GM12865 (cell line): ENCODE measurements around the gene PPP1R15A.
"Not testable (repeated sequence)": the region's sequence is repeated elsewhere in the genome, so short reads cannot be mapped to it uniquely, and the experiment has no call there.

Experiments used
- DNase-seq: peaks from one replicate; pipeline ENCODE4 v3.0.0; 2010; ENCODE audit warnings: low read depth
- H3K4me3 ChIP-seq: 2 replicates; pipeline ENCODE4 v1.5.1; 2011; ENCODE audit warnings: mild to moderate bottlenecking, low read depth, low read length, control low read depth
- CTCF ChIP-seq: IDR thresholded peaks from 2 replicates; pipeline ENCODE4 v1.5.1; 2011; ENCODE audit warnings: low read length, control low read depth, low read depth, inconsistent platforms; ENCODE audit not compliant: insufficient read depth; ENCODE audit errors: missing control alignments

The PPP1R15A gene

GRCh38 chr19:48907671-48908070 lies 35.5 kb downstream of the PPP1R15A start:
- TF ChIP-seq CTCF, result no peak

DNA sequence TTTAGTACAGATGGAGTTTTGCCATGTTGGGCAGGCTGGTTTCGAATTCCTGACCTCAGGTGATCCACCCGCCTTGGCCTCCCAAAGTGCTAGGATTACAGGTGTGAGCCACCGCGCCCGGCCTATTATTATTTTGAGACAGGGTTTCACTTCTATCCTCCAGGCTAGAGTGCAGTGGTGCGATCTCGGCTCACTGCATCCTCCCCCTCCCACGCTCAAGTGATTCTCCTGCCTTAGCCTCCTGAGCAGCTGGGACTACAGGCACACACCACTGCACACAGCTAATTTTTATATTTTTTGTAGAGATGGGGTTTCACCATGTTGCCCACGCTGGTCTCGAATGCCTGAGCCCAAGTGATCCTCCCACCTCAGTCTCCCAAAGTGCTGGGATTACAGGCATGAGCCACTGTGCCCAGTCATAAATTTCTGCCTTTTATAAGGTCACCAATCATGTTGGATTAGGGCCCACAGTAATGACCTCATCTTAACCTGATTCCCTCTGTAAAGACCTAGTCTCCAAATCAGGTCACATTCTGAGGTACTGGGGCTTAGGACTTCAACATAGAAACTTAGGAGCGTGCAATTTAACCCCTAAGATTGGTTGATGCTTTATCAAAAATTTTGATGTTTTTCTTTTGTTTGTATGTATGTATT lies 37.3 kb downstream of the PPP1R15A start:
- peak; percentile 60 for DNase-seq
- H3K4me3 ChIP-seq, result not testable (repeated sequence)

More at GRCh38 chr19:48907671-48908070, 35.5 kb downstream of the PPP1R15A start:
- H3K4me3 ChIP-seq, result no peak overlapping the region
- DNase-seq, result no peak

DNA sequence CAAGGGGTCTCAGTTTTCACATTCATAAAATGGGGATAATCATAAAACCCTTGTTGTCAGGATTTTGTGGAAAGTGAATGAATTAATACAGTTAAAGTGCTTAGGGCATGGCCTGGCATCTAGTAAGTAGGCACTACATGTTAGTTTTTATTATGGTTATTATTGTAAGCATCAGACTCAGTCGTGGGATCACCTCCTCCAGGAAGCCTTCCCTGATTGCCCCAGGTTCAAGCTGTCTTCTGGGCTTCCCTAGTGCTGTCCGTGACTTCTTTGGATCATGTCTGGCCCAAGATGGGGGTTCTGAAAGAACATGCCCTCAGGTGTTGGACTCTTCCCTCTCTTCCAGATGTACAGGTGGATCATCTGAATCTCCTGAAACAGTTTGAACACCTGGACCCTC lies 38.6 kb downstream of the PPP1R15A start:
- TF ChIP-seq CTCF, result no peak
- no peak overlapping the region for H3K4me3 ChIP-seq
- DNase-seq, result no peak

- no peak for TF ChIP-seq CTCF
- no peak for DNase-seq
Measured at GRCh38 chr19:48913114-48913889, 41.1 kb downstream of the PPP1R15A start.

GRCh38 chr19:48914181-48914580 lies 42.0 kb downstream of the PPP1R15A start:
- no peak for TF ChIP-seq CTCF
- DNase-seq, result no peak
- H3K4me3 ChIP-seq, result no peak overlapping the region

More at GRCh38 chr19:48913114-48913889, 41.1 kb downstream of the PPP1R15A start:
- no peak overlapping the region for H3K4me3 ChIP-seq

GRCh38 chr19:48915757-48916156 lies 43.5 kb downstream of the PPP1R15A start:
- DNase-seq, result no peak
- no peak overlapping the region for H3K4me3 ChIP-seq
- TF ChIP-seq CTCF, result no peak

DNA sequence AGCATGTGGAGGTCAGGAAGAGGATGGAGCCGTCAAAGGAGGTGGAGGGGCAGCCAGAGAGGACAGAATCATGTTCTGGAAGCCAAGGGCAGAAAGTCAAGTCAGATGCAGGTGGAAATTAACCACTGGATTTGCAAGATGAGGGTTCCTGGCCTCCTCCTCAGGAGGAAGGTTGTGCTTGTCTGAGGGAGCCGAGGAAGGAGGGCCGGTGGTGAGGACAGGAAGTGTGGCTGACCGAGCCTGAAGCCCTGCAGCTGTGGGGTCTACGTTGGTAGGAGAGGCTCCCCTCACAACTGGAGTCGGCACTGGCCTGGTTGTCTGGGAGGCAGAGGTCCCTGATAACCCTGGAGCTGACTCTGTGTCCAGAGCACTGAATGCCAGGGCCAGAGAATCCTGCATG lies 45.9 kb downstream of the PPP1R15A start:
- DNase-seq, result peak; percentile 46

More for the DNA sequence above, 45.9 kb downstream of the PPP1R15A start:
- H3K4me3 ChIP-seq, result no peak overlapping the region
- TF ChIP-seq CTCF, result no peak
